IPS DF 19.7 (cell line): ENCODE data around the gene GABRG2.

Experiments used
- DNase-seq: peaks from one replicate; pipeline ENCODE4 v3.0.0-alpha.2; 2013; ENCODE audit warnings: low read depth, low spot score

Gene GABRG2

DNA sequence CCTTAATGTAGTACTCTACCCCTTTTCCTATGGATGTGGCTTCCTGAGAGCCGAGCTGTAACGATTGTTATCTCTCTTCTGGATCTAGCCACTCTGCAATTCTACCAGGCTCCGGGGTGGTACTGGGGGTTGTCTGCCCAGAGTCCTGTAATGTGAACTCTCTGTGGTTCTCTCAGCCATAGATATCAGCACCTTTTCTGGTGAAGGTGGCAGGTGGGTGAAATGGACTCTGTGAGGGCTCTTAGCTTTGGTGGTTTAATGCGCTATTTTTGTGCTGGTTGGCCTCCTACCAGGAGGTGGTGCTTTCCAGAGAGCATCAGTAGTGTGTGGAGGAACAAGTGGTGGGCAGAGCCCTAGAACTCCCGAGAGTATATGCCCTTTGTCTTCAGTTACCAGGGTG lies 122.1 kb downstream of the GABRG2 start:
- no peak for DNase-seq

- DNase-seq = no peak
These were observed 125.4 kb downstream of the GABRG2 start for GRCh38 chr5:162193012-162193411.

DNA sequence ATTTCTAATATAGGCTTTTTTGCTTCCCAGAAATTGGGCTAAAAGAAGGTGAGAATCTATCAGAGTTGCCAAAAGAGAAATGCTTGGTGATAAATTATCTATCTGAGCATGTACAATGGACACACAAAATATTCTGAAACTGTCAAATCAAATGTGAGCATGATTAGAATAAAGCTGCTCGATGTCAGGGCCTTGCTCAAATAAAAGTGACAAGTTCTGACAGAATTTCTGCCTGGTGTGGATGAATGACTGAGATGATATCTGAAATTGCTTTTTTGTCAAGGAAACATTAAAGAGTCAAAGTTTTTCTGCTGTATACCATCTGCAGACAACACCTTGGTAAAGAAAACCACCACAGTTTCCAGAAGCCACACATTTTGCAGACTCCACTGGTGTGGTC lies 128.8 kb downstream of the GABRG2 start:
- no peak for DNase-seq

DNA sequence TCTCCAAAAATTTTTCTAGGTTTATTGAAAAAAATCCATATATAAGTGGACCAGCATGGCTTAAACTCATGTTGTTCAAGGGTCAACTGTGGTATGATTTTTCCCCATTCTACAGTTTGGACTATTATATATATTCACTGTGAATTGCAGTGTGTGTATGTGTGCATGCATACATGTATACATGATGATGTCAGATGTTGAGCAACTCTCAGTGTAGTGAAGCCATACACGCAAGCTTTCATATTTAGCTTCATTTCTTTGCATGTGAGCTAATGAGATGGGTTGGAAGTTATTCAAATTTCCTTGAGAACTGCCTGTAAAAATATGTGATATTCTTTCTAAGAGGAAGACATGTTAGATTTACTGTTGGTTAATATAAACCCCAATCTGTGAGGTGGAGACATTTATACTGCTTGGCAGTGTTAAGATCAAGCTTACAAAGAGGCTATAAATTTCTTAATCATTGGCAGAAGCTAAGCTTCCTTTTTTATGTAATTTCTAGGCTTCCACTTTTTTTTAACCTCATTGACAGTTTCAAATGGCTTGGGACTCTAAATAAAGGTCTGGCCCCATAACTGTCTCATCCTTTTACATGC lies 134.8 kb downstream of the GABRG2 start:
- no peak for DNase-seq
